ENCODE measurements around the gene KMT5B. TPM values are rescaled to one million over a fixed set of nuclear protein-coding genes. Genes with fewer than 3 reads are reported as not detected.

KMT5B gene
- total and polyA plus RNA-seq, 2 donors from 2014 or later, result 15.8 to 54.2 TPM

- H3K27me3 ChIP-seq (ENCODE audit: control insufficient read depth, insufficient read depth, low read length), result no peaks in the 10 kb centered on the region
- no peaks in the 10 kb centered on the region for H3K9me3 ChIP-seq (ENCODE audit: control insufficient read depth in 2 of 3, insufficient read depth in 1 of 3, low read length in 3 of 3)
- peaks cover 0 to 9% (median 5%) of the 10 kb centered on the region in 3 donors for H3K36me3 ChIP-seq (ENCODE audit: control insufficient read depth in 2 of 3, insufficient read depth in 3 of 3, low read length in 3 of 3)
- no peak overlapping the region for H3K27ac ChIP-seq (ENCODE audit: low read depth in 2 of 2, low read length in 2 of 2)
- H3K4me3 ChIP-seq (ENCODE audit: low read length in 3 of 3), result no peak overlapping the region
- peaks cover 0 to 8% (median 8%) of the 10 kb centered on the region in 3 donors for H3K4me1 ChIP-seq (ENCODE audit: control insufficient read depth in 2 of 3, insufficient read depth in 2 of 3, low read depth in 1 of 3, low read length in 3 of 3)
- FAIRE-seq (no peak), DNase-seq (no peak)
- no peak overlapping the region for H3K9ac ChIP-seq (ENCODE audit: low read length in 3 of 3)
- TF ChIP-seq CTCF (IDR thresholded peaks at IDR 0.05; ENCODE audit: borderline replicate concordance, extremely low read depth, insufficient read depth), result no peak
- intact Hi-C loops (cut with DNase I), result no loop called here
Measured at GRCh38 chr11:68189082-68189481, 24.0 kb downstream of the KMT5B start.

GRCh38 chr11:68186061-68186460, 27.0 kb downstream of the KMT5B start:
- Histone ChIP-seq H3K4me1 (ENCODE audit: control insufficient read depth in 2 of 3, insufficient read depth in 2 of 3, low read depth in 1 of 3, low read length in 3 of 3) (peaks cover 0 to under 1% (median 0%) of the 10 kb centered on the region in 3 donors), H3K9me3 (ENCODE audit: control insufficient read depth in 2 of 3, insufficient read depth in 1 of 3, low read length in 3 of 3) (no peaks in the 10 kb centered on the region), H3K9ac (ENCODE audit: low read length in 3 of 3) (no peak overlapping the region), H3K36me3 (ENCODE audit: control insufficient read depth in 2 of 3, insufficient read depth in 3 of 3, low read length in 3 of 3) (peaks cover 0 to 9% (median 5%) of the 10 kb centered on the region in 3 donors), H3K27me3 (ENCODE audit: control insufficient read depth, insufficient read depth, low read length) (no peaks in the 10 kb centered on the region), H3K27ac (ENCODE audit: low read depth in 2 of 2, low read length in 2 of 2) (no peak overlapping the region), H3K4me3 (ENCODE audit: low read length in 3 of 3) (no peak overlapping the region)
- FAIRE-seq, result no peak
- TF ChIP-seq CTCF (IDR thresholded peaks at IDR 0.05; ENCODE audit: borderline replicate concordance, extremely low read depth, insufficient read depth), result no peak
- DNase-seq, result no peak
- intact Hi-C loops (cut with DNase I), result no loop called here

GRCh38 chr11:68181719-68182451, 31.2 kb downstream of the KMT5B start:
- H3K4me1 ChIP-seq (ENCODE audit: control insufficient read depth in 2 of 3, insufficient read depth in 2 of 3, low read depth in 1 of 3, low read length in 3 of 3), result no peaks in the 10 kb centered on the region
- no peak for DNase-seq
- H3K9me3 ChIP-seq (ENCODE audit: control insufficient read depth in 2 of 3, insufficient read depth in 1 of 3, low read length in 3 of 3), result no peaks in the 10 kb centered on the region
- no peaks in the 10 kb centered on the region for H3K27me3 ChIP-seq (ENCODE audit: control insufficient read depth, insufficient read depth, low read length)
- H3K36me3 ChIP-seq (ENCODE audit: control insufficient read depth in 2 of 3, insufficient read depth in 3 of 3, low read length in 3 of 3), result peaks cover 4 to 14% (median 5%) of the 10 kb centered on the region in 3 donors
- no peak overlapping the region for H3K27ac ChIP-seq (ENCODE audit: low read depth in 2 of 2, low read length in 2 of 2)
- no peak overlapping the region for H3K4me3 ChIP-seq (ENCODE audit: low read length in 3 of 3)
- no peak for FAIRE-seq
- H3K9ac ChIP-seq (ENCODE audit: low read length in 3 of 3), result no peak overlapping the region
- TF ChIP-seq CTCF (IDR thresholded peaks at IDR 0.05; ENCODE audit: borderline replicate concordance, extremely low read depth, insufficient read depth), result no peak
- intact Hi-C loops (cut with DNase I), result no loop called here
